ENCODE results near the gene RAB20. TPM values are rescaled to one million over a fixed set of nuclear protein-coding genes. Genes with fewer than 3 reads are reported as not detected.

RAB20 gene
- total RNA-seq, 1 donor from 2014 or later: 2.6 TPM

GRCh38 chr13:110548891-110549794 is 12.4 kb downstream of the RAB20 start:
- no peaks in the 10 kb centered on the region for H3K36me3 ChIP-seq (ENCODE audit: insufficient read depth, low read length)
- Mint-ChIP-seq H3K4me3 (ENCODE audit: unreplicated experiment) (no peak overlapping the region), H3K27ac (ENCODE audit: unreplicated experiment) (no peak overlapping the region), H3K27me3 (ENCODE audit: low read depth, unreplicated experiment) (no peaks in the 10 kb centered on the region), H3K36me3 (ENCODE audit: low read depth, unreplicated experiment) (peaks cover 2% of the 10 kb centered on the region), H3K4me1 (ENCODE audit: low read depth, unreplicated experiment) (no peaks in the 10 kb centered on the region), H3K9me3 (ENCODE audit: unreplicated experiment) (peaks cover 3% of the 10 kb centered on the region)
- H2AFZ ChIP-seq (ENCODE audit: low read depth, low read length): no peak overlapping the region
- no peaks in the 10 kb centered on the region for H4K20me1 ChIP-seq (ENCODE audit: insufficient read depth, low read length)
- no peaks in the 10 kb centered on the region for H3K79me2 ChIP-seq (ENCODE audit: insufficient read depth, low read length)
- no peak for TF ChIP-seq EZH2 (IDR thresholded peaks at IDR 0.05; ENCODE audit: insufficient read depth, low read length)
- TF ChIP-seq, protein P1, sequence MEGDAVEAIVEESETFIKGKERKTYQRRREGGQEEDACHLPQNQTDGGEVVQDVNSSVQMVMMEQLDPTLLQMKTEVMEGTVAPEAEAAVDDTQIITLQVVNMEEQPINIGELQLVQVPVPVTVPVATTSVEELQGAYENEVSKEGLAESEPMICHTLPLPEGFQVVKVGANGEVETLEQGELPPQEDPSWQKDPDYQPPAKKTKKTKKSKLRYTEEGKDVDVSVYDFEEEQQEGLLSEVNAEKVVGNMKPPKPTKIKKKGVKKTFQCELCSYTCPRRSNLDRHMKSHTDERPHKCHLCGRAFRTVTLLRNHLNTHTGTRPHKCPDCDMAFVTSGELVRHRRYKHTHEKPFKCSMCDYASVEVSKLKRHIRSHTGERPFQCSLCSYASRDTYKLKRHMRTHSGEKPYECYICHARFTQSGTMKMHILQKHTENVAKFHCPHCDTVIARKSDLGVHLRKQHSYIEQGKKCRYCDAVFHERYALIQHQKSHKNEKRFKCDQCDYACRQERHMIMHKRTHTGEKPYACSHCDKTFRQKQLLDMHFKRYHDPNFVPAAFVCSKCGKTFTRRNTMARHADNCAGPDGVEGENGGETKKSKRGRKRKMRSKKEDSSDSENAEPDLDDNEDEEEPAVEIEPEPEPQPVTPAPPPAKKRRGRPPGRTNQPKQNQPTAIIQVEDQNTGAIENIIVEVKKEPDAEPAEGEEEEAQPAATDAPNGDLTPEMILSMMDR (IDR thresholded peaks at IDR 0.05; ENCODE audit: insufficient read depth, low read depth, low read length): no peak
- H3K4me2 ChIP-seq (ENCODE audit: low read length): no peak overlapping the region
- H3K27ac ChIP-seq (ENCODE audit: low read depth, low read length): no peak overlapping the region
- H3K9me3 ChIP-seq (ENCODE audit: insufficient read depth, low read depth, low read length): peaks cover 3% of the 10 kb centered on the region
- DNase-seq (ENCODE audit: low read depth): no peak
- H3K4me3 ChIP-seq (ENCODE audit: insufficient read depth, low read depth, low read length): no peak overlapping the region
- H3K9ac ChIP-seq (ENCODE audit: low read length): no peak overlapping the region
- H3K4me1 ChIP-seq (ENCODE audit: insufficient read depth, low read length): peaks cover 10% of the 10 kb centered on the region
- no peak for FAIRE-seq
- H3K27me3 ChIP-seq (ENCODE audit: insufficient read depth, low read length): no peaks in the 10 kb centered on the region

DNA sequence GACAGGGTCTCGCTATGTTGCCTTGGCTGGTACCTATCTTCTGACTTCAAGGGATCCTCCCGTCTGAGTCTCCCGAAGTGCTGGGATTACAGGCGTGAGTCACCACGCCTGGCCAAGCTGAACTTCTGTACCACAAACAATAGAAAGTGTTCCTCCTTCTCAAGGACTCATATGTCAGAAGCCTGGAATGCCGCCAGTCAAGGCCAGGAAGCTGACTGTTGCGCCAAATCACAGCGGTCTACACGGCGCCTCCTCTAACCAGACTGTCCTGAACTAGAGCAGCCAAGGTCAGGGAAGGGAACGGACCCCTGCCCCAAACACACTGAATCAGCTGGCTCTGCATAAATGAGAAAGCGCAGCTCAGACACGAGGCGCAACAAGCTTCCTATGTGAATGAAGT is 14.6 kb downstream of the RAB20 start:
- no peaks in the 10 kb centered on the region for H3K4me1 Mint-ChIP-seq (ENCODE audit: low read depth, unreplicated experiment)
- H3K4me3 Mint-ChIP-seq (ENCODE audit: unreplicated experiment): peak overlapping the region; percentile 29
- H3K27me3 Mint-ChIP-seq (ENCODE audit: low read depth, unreplicated experiment): no peaks in the 10 kb centered on the region
- Histone ChIP-seq H4K20me1 (ENCODE audit: insufficient read depth, low read length) (no peaks in the 10 kb centered on the region), H3K4me2 (ENCODE audit: low read length) (peak overlapping the region; percentile 78), H3K79me2 (ENCODE audit: insufficient read depth, low read length) (no peaks in the 10 kb centered on the region), H3K27ac (ENCODE audit: low read depth, low read length) (peak overlapping the region; percentile 3), H3K9ac (ENCODE audit: low read length) (no peak overlapping the region), H3K4me3 (ENCODE audit: insufficient read depth, low read depth, low read length) (no peak overlapping the region), H2AFZ (ENCODE audit: low read depth, low read length) (peak overlapping the region; percentile 50), H3K27me3 (ENCODE audit: insufficient read depth, low read length) (no peaks in the 10 kb centered on the region), H3K36me3 (ENCODE audit: insufficient read depth, low read length) (no peaks in the 10 kb centered on the region), H3K9me3 (ENCODE audit: insufficient read depth, low read depth, low read length) (peaks cover 3% of the 10 kb centered on the region), H3K4me1 (ENCODE audit: insufficient read depth, low read length) (peaks cover 10% of the 10 kb centered on the region)
- H3K36me3 Mint-ChIP-seq (ENCODE audit: low read depth, unreplicated experiment): peaks cover 2% of the 10 kb centered on the region
- DNase-seq (ENCODE audit: low read depth) (peak; percentile 94), FAIRE-seq (peak; percentile 94)
- H3K9me3 Mint-ChIP-seq (ENCODE audit: unreplicated experiment): peaks cover 3% of the 10 kb centered on the region
- H3K27ac Mint-ChIP-seq (ENCODE audit: unreplicated experiment): no peak overlapping the region
- TF ChIP-seq, protein P1 (IDR thresholded peaks at IDR 0.05; ENCODE audit: insufficient read depth, low read depth, low read length): no peak
- no peak for TF ChIP-seq EZH2 (IDR thresholded peaks at IDR 0.05; ENCODE audit: insufficient read depth, low read length)

DNA sequence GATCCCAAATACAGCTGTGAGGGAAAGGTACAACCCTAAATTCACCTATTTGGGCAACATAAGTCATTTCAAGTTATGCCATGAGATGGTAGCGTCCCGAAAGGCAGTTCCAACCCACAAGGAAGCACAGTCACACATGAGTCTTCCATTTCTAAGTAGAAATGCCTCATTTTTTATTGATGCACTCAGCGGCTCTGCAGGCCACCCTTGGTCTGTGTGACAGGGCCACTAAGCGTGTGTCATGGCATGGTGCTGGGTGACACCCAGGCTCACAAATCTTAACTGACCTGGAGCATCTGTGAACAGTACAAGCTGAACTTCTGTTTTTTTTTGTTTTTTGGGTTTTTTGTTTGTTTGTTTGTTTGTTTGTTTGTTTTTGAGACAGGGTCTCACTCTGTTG is 15.1 kb downstream of the RAB20 start:
- Histone ChIP-seq H3K4me3 (ENCODE audit: insufficient read depth, low read depth, low read length) (no peak overlapping the region), H2AFZ (ENCODE audit: low read depth, low read length) (no peak overlapping the region), H3K9ac (ENCODE audit: low read length) (no peak overlapping the region), H3K27me3 (ENCODE audit: insufficient read depth, low read length) (no peaks in the 10 kb centered on the region), H3K4me1 (ENCODE audit: insufficient read depth, low read length) (peaks cover 10% of the 10 kb centered on the region), H3K27ac (ENCODE audit: low read depth, low read length) (no peak overlapping the region), H3K79me2 (ENCODE audit: insufficient read depth, low read length) (no peaks in the 10 kb centered on the region), H4K20me1 (ENCODE audit: insufficient read depth, low read length) (no peaks in the 10 kb centered on the region), H3K9me3 (ENCODE audit: insufficient read depth, low read depth, low read length) (peaks cover 3% of the 10 kb centered on the region), H3K4me2 (ENCODE audit: low read length) (peak overlapping the region; percentile 78), H3K36me3 (ENCODE audit: insufficient read depth, low read length) (no peaks in the 10 kb centered on the region)
- TF ChIP-seq, protein P1 (IDR thresholded peaks at IDR 0.05; ENCODE audit: insufficient read depth, low read depth, low read length): no peak
- TF ChIP-seq EZH2 (IDR thresholded peaks at IDR 0.05; ENCODE audit: insufficient read depth, low read length): no peak
- no peak for FAIRE-seq
- Mint-ChIP-seq H3K4me3 (ENCODE audit: unreplicated experiment) (no peak overlapping the region), H3K27ac (ENCODE audit: unreplicated experiment) (no peak overlapping the region), H3K27me3 (ENCODE audit: low read depth, unreplicated experiment) (no peaks in the 10 kb centered on the region), H3K4me1 (ENCODE audit: low read depth, unreplicated experiment) (no peaks in the 10 kb centered on the region), H3K36me3 (ENCODE audit: low read depth, unreplicated experiment) (peaks cover 2% of the 10 kb centered on the region), H3K9me3 (ENCODE audit: unreplicated experiment) (peaks cover 3% of the 10 kb centered on the region)
- no peak for DNase-seq (ENCODE audit: low read depth)

Data from astrocyte (in vitro differentiated cells and primary cell).